Measurements from ENCODE around the gene HOXD1.

GRCh38 chr2:176139661-176140512, 48.6 kb upstream of the HOXD1 start:
- no peak for TF ChIP-seq CTCF (conservative IDR thresholded peaks at IDR 0.05)
- no peak for TF ChIP-seq EZH2 (IDR thresholded peaks at IDR 0.05; ENCODE audit: low read depth)
